AG10803 (cell line): ENCODE measurements around the gene PAPSS2.

Experiments
- DNase-seq: peaks from one replicate; pipeline ENCODE4 v3.0.0; 2010; ENCODE audit warnings: low read depth
- H3K4me3 ChIP-seq: 2 replicates; pipeline ENCODE4 v1.5.1; 2011; ENCODE audit warnings: mild to moderate bottlenecking, low read length, control low read depth
- CTCF ChIP-seq: conservative IDR thresholded peaks from 2 replicates; pipeline ENCODE4 v1.5.1; 2011; ENCODE audit warnings: mild to moderate bottlenecking, low read length, control low read depth, inconsistent platforms

PAPSS2 gene

GRCh38 chr10:87703771-87704170, 44.1 kb downstream of the PAPSS2 start:
- no peak for DNase-seq
- TF ChIP-seq CTCF: no peak
- no peak overlapping the region for H3K4me3 ChIP-seq

- TF ChIP-seq CTCF: no peak
- no peak overlapping the region for H3K4me3 ChIP-seq
- DNase-seq: peak; percentile 65
These were observed 45.7 kb downstream of the PAPSS2 start for GRCh38 chr10:87705339-87705738.

- H3K4me3 ChIP-seq: no peak overlapping the region
- no peak for DNase-seq
- no peak for TF ChIP-seq CTCF
These were observed 47.1 kb downstream of the PAPSS2 start for GRCh38 chr10:87706731-87707130.

- no peak for TF ChIP-seq CTCF
- no peak for DNase-seq
- no peak overlapping the region for H3K4me3 ChIP-seq
These were observed 47.6 kb downstream of the PAPSS2 start for GRCh38 chr10:87707254-87707653.

GRCh38 chr10:87712913-87713616, 53.4 kb downstream of the PAPSS2 start:
- H3K4me3 ChIP-seq: no peak overlapping the region
- no peak for DNase-seq
- TF ChIP-seq CTCF: no peak

GRCh38 chr10:87713707-87714106, 54.0 kb downstream of the PAPSS2 start:
- DNase-seq: no peak
- no peak for TF ChIP-seq CTCF
- no peak overlapping the region for H3K4me3 ChIP-seq

GRCh38 chr10:87715552-87716347, 56.1 kb downstream of the PAPSS2 start:
- H3K4me3 ChIP-seq: no peak overlapping the region
- DNase-seq: no peak
- TF ChIP-seq CTCF: no peak
